ENCODE results near the gene OR13C3.

DNA sequence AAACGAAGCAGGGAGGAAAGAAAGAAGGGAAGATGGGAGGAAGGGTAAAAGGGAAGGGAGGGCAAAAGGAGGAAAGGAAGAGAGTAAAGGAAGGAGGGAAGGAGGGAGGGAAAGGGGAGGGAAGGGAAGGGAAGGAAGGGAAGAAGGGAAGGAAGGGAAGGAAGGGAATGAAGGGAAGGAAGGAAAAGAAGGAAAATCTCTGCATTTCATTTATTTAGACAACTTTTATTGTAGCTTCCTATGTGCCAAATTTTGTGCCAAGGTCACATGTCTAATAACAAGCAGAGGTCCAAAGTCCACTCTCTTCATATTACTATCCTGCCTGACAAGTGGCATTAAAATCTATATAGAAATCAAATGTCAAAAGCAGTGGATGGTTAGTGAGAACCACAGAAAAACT is 2.6 kb upstream of the OR13C3 start:
- TF ChIP-seq, protein P1, sequence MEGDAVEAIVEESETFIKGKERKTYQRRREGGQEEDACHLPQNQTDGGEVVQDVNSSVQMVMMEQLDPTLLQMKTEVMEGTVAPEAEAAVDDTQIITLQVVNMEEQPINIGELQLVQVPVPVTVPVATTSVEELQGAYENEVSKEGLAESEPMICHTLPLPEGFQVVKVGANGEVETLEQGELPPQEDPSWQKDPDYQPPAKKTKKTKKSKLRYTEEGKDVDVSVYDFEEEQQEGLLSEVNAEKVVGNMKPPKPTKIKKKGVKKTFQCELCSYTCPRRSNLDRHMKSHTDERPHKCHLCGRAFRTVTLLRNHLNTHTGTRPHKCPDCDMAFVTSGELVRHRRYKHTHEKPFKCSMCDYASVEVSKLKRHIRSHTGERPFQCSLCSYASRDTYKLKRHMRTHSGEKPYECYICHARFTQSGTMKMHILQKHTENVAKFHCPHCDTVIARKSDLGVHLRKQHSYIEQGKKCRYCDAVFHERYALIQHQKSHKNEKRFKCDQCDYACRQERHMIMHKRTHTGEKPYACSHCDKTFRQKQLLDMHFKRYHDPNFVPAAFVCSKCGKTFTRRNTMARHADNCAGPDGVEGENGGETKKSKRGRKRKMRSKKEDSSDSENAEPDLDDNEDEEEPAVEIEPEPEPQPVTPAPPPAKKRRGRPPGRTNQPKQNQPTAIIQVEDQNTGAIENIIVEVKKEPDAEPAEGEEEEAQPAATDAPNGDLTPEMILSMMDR (conservative IDR thresholded peaks at IDR 0.05; ENCODE audit: low read depth, low read length): no peak
- TF ChIP-seq MXI1 (IDR thresholded peaks at IDR 0.05; ENCODE audit: borderline replicate concordance, low read depth, low read length): no peak
- no peak for TF ChIP-seq POLR2A (IDR thresholded peaks at IDR 0.05; ENCODE audit: low read depth, low read length)
- no peak for TF ChIP-seq SMC3 (IDR thresholded peaks at IDR 0.05; ENCODE audit: low read depth, low read length)
- no peak for TF ChIP-seq CEBPB (IDR thresholded peaks at IDR 0.05; ENCODE audit: low read depth, low read length)
- no peak for TF ChIP-seq RAD21 (IDR thresholded peaks at IDR 0.05; ENCODE audit: low read length)
- no peak for TF ChIP-seq RFX5 (IDR thresholded peaks at IDR 0.05; ENCODE audit: low read depth, low read length)
- TF ChIP-seq NFE2L2 (IDR thresholded peaks at IDR 0.05; ENCODE audit: low read depth, low read length): no peak
- no peak for TF ChIP-seq MAFK (IDR thresholded peaks at IDR 0.05; ENCODE audit: low read depth, low read length)
